GM23338 (cell line): ENCODE measurements around the gene PROKR1.

ENCODE experiments used
- CREB1 ChIP-seq: fragments of 250-450 bp; sonication (Bioruptor Pico); IDR thresholded peaks from 2 replicates; pipeline ENCODE4 v1.5.0; 2020; ENCODE audit warnings: low read depth, mild to moderate bottlenecking, moderate library complexity
- EZH2 ChIP-seq: fragments of 200-600 bp; sonication (generic); IDR thresholded peaks from one replicate; pipeline ENCODE4 v1.8.0; 2017; ENCODE audit warnings: antibody characterized with exemption, mild to moderate bottlenecking, low read depth; ENCODE audit not compliant: unreplicated experiment
- EZH2phosphoT487 ChIP-seq: fragments of 200-600 bp; sonication (generic); IDR thresholded peaks from one replicate; pipeline ENCODE4 v1.8.1; 2018; ENCODE audit warnings: antibody characterized with exemption; ENCODE audit not compliant: unreplicated experiment
- NANOG ChIP-seq: IDR thresholded peaks from 2 replicates; pipeline ENCODE4 v1.6.1; 2016; ENCODE audit warnings: antibody characterized with exemption, borderline replicate concordance
- POLR2AphosphoS5 ChIP-seq: IDR thresholded peaks from 2 replicates; pipeline ENCODE4 v1.6.1; 2016; ENCODE audit warnings: antibody characterized with exemption, low read depth
- TF ChIP-seq, protein P1 (sequence below), 2 experiments: fragments of 200-600 bp in 1 of 2; sonication (generic) in 1 of 2; conservative IDR thresholded peaks; 2 replicates each; pipeline versions ENCODE4 v1.5.1 to v1.6.1; 2016 to 2017; ENCODE audit warnings: antibody characterized with exemption in 2 of 2, low read depth in 2 of 2, mild to moderate bottlenecking in 2 of 2, moderate library complexity in 1 of 2
- TF ChIP-seq, protein P2 (sequence below): IDR thresholded peaks from 2 replicates; pipeline ENCODE4 v1.6.1; 2016; ENCODE audit warnings: antibody characterized with exemption
- TF ChIP-seq, protein P3 (sequence below): fragments of 250-450 bp; sonication (Bioruptor Pico); IDR thresholded peaks from 2 replicates; pipeline ENCODE4 v1.5.0; 2020; ENCODE audit warnings: mild to moderate bottlenecking, moderate library complexity
- TF ChIP-seq, protein P4 (sequence below): IDR thresholded peaks from one replicate; pipeline ENCODE4 v1.6.1; 2018; ENCODE audit warnings: antibody characterized with exemption; ENCODE audit not compliant: unreplicated experiment

DNA sequence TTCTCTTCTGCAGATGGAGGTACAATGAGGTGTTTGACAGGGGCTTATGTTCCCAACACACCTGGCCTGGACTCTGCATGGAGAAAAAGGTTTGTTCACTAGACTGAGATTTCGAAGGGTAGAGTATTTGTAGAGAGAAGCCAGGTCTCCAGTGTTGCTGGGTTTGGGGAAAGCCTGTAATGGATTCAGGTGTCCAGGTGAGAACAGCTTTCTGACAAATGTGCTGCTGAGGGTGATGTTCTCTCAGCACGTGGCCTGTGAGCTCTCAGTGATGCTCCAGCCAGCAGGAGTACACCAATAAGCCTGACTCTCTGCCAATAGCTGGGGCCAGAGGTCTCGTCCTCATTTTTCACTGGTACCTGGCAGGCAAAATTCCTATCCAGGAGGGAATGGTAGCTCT lies 47.5 kb downstream of the PROKR1 start:
- TF ChIP-seq, protein P1, sequence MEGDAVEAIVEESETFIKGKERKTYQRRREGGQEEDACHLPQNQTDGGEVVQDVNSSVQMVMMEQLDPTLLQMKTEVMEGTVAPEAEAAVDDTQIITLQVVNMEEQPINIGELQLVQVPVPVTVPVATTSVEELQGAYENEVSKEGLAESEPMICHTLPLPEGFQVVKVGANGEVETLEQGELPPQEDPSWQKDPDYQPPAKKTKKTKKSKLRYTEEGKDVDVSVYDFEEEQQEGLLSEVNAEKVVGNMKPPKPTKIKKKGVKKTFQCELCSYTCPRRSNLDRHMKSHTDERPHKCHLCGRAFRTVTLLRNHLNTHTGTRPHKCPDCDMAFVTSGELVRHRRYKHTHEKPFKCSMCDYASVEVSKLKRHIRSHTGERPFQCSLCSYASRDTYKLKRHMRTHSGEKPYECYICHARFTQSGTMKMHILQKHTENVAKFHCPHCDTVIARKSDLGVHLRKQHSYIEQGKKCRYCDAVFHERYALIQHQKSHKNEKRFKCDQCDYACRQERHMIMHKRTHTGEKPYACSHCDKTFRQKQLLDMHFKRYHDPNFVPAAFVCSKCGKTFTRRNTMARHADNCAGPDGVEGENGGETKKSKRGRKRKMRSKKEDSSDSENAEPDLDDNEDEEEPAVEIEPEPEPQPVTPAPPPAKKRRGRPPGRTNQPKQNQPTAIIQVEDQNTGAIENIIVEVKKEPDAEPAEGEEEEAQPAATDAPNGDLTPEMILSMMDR (conservative IDR thresholded peaks at IDR 0.05; ENCODE audit: low read depth in 2 of 2) = no peak
- TF ChIP-seq CREB1 (CRISPR knock-in tag) (no peak), EZH2 (no peak), POLR2AphosphoS5 (no peak), EZH2phosphoT487 (no peak), NANOG (no peak)
- TF ChIP-seq, protein P2, sequence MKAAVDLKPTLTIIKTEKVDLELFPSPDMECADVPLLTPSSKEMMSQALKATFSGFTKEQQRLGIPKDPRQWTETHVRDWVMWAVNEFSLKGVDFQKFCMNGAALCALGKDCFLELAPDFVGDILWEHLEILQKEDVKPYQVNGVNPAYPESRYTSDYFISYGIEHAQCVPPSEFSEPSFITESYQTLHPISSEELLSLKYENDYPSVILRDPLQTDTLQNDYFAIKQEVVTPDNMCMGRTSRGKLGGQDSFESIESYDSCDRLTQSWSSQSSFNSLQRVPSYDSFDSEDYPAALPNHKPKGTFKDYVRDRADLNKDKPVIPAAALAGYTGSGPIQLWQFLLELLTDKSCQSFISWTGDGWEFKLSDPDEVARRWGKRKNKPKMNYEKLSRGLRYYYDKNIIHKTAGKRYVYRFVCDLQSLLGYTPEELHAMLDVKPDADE = no peak
- TF ChIP-seq, protein P3, sequence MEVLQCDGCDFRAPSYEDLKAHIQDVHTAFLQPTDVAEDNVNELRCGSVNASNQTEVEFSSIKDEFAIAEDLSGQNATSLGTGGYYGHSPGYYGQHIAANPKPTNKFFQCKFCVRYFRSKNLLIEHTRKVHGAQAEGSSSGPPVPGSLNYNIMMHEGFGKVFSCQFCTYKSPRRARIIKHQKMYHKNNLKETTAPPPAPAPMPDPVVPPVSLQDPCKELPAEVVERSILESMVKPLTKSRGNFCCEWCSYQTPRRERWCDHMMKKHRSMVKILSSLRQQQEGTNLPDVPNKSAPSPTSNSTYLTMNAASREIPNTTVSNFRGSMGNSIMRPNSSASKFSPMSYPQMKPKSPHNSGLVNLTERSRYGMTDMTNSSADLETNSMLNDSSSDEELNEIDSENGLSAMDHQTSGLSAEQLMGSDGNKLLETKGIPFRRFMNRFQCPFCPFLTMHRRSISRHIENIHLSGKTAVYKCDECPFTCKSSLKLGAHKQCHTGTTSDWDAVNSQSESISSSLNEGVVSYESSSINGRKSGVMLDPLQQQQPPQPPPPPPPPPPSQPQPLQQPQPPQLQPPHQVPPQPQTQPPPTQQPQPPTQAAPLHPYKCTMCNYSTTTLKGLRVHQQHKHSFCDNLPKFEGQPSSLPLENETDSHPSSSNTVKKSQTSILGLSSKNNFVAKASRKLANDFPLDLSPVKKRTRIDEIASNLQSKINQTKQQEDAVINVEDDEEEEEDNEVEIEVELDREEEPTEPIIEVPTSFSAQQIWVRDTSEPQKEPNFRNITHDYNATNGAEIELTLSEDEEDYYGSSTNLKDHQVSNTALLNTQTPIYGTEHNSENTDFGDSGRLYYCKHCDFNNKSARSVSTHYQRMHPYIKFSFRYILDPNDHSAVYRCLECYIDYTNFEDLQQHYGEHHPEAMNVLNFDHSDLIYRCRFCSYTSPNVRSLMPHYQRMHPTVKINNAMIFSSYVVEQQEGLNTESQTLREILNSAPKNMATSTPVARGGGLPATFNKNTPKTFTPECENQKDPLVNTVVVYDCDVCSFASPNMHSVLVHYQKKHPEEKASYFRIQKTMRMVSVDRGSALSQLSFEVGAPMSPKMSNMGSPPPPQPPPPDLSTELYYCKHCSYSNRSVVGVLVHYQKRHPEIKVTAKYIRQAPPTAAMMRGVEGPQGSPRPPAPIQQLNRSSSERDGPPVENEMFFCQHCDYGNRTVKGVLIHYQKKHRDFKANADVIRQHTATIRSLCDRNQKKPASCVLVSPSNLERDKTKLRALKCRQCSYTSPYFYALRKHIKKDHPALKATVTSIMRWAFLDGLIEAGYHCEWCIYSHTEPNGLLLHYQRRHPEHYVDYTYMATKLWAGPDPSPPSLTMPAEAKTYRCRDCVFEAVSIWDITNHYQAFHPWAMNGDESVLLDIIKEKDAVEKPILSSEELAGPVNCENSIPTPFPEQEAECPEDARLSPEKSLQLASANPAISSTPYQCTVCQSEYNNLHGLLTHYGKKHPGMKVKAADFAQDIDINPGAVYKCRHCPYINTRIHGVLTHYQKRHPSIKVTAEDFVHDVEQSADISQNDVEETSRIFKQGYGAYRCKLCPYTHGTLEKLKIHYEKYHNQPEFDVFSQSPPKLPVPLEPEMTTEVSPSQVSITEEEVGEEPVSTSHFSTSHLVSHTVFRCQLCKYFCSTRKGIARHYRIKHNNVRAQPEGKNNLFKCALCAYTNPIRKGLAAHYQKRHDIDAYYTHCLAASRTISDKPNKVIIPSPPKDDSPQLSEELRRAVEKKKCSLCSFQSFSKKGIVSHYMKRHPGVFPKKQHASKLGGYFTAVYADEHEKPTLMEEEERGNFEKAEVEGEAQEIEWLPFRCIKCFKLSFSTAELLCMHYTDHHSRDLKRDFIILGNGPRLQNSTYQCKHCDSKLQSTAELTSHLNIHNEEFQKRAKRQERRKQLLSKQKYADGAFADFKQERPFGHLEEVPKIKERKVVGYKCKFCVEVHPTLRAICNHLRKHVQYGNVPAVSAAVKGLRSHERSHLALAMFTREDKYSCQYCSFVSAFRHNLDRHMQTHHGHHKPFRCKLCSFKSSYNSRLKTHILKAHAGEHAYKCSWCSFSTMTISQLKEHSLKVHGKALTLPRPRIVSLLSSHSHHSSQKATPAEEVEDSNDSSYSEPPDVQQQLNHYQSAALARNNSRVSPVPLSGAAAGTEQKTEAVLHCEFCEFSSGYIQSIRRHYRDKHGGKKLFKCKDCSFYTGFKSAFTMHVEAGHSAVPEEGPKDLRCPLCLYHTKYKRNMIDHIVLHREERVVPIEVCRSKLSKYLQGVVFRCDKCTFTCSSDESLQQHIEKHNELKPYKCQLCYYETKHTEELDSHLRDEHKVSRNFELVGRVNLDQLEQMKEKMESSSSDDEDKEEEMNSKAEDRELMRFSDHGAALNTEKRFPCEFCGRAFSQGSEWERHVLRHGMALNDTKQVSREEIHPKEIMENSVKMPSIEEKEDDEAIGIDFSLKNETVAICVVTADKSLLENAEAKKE (CRISPR knock-in tag) = no peak
- TF ChIP-seq, protein P4, sequence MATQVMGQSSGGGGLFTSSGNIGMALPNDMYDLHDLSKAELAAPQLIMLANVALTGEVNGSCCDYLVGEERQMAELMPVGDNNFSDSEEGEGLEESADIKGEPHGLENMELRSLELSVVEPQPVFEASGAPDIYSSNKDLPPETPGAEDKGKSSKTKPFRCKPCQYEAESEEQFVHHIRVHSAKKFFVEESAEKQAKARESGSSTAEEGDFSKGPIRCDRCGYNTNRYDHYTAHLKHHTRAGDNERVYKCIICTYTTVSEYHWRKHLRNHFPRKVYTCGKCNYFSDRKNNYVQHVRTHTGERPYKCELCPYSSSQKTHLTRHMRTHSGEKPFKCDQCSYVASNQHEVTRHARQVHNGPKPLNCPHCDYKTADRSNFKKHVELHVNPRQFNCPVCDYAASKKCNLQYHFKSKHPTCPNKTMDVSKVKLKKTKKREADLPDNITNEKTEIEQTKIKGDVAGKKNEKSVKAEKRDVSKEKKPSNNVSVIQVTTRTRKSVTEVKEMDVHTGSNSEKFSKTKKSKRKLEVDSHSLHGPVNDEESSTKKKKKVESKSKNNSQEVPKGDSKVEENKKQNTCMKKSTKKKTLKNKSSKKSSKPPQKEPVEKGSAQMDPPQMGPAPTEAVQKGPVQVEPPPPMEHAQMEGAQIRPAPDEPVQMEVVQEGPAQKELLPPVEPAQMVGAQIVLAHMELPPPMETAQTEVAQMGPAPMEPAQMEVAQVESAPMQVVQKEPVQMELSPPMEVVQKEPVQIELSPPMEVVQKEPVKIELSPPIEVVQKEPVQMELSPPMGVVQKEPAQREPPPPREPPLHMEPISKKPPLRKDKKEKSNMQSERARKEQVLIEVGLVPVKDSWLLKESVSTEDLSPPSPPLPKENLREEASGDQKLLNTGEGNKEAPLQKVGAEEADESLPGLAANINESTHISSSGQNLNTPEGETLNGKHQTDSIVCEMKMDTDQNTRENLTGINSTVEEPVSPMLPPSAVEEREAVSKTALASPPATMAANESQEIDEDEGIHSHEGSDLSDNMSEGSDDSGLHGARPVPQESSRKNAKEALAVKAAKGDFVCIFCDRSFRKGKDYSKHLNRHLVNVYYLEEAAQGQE = no peak
